GM04504 (cell line): ENCODE data around the gene OGFOD2.

Source experiments
- DNase-seq: peaks from one replicate; pipeline ENCODE4 v3.0.0-alpha.2; 2012; ENCODE audit warnings: low read depth

Gene OGFOD2

DNA sequence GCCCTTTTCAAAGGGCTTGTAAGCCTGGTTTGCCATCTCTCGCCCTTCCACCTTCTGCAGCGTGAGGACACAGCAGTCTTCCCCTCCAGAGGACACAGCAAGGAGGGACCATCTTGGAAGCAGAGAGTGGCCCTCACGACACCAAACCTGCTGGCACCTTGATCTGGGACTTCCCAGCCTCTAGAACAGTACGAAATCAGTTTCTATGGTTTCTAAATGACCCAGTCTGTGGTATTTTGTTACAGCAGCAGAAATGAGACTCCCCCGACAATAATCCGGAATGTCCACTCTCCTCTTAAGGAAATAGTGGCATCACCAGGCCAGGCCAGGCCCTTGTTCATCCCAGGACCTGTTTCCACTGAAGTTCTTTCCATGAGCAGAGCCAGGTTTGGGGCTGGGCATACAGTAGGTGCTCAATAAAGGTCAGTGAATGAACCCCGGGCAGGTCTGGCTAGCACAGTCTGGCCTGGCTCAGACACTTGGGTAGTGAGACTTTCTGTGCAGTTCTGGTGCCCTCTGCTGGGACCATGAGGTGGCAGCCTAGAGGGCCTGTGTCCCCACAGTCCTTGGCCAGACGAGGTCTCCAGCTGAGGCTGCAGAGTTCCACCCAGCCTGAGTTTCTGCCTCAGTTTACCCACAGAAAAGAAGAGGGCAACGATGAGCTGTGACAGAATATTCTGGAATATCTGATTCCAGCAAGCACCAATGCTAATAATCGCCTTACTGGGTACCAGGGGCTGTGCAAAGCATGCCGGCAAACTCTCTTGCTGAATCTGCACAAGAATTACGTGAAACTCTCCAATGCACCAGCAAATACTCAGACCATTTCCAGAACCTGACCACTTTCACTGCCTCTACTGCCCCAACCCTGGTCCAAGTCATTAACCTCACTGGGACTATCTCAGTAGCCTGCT, 22.8 kb upstream of the OGFOD2 start:
- DNase-seq = no peak

DNA sequence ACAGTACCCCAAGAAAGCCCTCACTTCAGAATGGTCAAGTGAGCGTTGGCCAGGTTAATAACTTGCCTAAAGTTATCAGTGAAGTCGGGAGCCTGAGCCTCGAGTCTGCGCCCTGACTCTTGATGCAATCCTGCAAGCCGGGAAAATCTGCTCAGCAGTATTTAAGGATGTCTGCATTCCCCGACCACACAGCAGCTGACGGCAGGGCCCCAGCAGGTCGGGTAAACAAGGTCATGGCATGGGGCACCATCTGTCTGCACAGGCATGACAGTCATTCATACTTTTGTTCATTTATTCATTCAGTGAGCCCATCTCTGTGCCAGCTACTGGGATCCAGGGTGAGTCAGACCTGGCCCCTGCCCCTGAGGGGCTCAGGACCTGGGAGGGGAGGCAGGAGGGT, 19.9 kb upstream of the OGFOD2 start:
- no peak for DNase-seq

DNA sequence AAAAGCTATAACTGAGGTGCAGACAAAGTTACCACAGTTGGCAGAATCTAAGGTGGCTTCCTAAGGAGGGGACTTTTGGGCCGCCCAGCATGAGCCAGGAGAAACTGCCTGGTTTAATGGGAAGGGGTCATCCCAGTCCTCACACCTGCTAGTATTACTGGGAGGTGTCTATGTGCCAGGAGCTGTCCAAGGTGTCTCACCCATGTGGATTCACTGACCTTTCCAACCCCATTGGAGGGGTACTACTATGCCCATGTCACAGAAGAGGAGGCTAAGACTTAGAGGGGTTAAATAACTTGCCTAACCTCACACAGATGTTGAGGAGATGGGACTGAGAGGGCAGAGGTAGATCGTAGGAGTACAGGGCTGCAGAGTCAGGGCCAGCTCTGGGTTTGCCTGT, 19.0 kb upstream of the OGFOD2 start:
- no peak for DNase-seq

DNA sequence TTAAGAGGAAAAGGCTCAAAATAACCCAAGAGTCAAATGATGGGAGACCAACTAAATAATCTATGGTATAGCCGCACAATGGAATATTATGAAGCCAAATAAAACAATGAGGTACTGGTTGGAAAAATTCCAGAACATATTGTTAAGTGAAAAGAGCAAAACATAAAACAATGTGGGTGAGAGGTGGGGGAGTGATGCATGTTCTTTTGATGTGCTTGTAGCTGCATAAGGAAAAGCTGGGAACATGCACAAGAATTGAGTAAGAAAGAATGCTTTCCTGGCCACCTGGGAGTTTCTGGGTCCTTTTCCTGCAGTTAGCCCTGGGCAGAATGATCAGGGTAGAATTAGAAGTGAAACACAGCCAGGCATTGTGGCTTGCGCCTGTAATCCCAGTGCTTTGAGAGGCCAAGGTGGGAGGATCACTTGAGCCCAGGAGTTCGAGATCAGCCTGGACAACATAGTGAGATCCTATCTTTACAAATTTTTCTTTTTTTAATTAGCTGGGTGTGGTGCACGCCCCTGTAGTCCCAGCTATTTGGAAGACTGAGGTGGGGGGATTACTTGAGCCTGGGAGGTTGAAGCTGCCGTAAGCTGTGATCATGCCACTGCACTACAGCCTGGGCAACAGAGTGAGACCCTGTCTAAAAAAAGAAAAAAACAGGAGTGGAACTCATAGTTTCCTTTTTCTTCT, 16.7 kb upstream of the OGFOD2 start:
- no peak for DNase-seq

DNA sequence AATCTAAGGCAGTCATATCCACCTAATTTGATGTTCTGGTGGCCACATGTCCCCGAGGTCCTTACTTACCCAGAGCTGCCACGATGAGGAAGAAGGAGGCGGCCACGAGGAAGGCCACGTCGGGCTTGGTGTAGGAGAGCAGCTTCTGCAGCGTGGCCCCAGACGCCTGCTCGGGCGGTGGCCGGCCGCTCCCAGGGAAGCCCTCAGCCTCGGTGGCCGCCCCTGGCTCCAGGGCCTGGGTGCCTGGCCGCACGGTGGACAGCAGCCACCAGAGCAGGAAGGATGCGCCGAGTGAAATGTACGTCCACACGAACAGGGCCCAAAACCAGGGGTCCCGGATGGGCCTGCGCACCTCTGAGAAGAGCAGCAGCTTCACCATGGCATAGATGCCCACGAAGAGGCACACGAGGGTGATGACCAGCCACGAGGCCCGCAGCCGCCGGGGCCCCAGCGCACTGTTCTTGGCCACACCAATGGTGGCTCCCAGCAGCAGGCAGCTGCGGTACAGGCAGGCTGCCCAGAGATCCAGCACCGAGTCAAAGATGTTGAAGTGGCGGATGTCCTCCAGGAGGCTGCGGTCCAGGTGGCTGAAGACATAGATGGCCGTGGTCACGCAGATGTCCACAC, 15.4 kb upstream of the OGFOD2 start:
- no peak for DNase-seq

DNA sequence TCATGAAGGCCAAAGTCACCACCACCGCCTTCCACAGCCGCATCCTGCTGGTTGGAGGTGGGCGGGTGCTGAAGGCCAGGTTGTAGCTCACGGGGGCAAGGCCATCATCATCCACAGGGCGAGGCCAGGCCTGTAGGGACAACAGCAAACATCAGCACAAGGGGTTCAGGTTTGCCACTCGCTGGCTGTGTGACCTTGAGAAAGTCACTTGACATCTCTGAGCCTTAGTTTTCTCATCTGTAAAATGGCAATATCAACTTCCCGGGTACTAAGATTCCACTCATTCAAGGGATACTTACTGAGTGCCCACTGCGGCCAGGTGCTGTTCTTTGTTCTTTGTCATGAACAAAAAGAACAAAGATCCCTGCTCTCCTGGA, 14.9 kb upstream of the OGFOD2 start:
- DNase-seq = no peak

DNA sequence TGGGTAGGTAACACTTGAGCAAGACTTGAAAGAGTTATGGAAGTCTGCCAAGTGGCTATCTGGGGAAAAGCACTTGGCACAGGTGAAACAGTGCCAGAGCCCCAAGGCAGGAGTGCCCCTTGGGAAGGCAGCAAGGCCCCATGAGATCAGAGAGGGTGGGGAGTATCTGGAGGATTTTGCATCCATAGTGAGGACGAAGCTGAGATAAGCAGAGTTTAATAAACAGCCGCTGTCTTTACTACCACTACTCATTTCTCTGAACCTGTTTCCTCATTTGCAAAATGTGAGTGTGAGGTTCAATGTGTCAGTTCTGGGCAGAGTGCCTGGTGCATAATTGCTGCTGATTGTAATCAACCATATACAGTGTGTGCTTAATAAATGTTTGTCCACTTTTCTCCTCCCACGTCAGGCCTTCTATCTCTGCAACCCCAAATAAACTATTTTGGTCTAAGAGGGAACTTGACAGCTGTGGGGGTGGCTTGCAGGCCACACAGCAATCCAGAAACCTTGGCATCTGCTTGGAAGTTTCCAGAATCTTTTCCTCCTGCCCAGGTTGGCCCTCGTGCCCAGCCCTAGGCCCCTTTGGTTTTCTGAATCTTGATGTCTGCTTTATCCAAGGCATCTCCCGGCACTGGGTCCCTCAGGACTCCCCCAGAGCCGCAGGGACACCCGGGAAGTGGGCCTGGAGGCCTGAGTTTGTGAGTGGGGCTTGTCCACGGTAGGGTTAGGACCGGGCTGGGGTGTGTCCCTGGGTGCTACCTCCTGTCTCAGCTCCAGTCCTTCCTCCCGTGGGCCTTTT, 13.3 kb upstream of the OGFOD2 start:
- no peak for DNase-seq

DNA sequence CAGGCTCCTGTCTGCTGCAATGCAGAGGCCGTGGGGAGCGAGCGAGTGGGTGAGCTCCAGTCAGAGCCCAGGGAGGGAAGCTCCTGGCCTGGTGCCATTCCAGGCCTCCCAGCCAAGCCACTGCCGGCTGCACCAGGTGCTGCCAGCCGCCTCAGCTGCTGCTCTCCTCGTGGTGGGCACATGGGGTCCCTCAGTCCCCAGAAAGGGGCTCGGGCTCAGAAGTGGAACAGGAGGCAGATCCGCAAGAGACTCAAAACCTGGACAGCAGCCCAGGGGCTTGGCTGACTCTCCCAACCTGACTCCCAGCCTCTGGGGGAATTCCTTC, 11.1 kb upstream of the OGFOD2 start:
- no peak for DNase-seq

DNA sequence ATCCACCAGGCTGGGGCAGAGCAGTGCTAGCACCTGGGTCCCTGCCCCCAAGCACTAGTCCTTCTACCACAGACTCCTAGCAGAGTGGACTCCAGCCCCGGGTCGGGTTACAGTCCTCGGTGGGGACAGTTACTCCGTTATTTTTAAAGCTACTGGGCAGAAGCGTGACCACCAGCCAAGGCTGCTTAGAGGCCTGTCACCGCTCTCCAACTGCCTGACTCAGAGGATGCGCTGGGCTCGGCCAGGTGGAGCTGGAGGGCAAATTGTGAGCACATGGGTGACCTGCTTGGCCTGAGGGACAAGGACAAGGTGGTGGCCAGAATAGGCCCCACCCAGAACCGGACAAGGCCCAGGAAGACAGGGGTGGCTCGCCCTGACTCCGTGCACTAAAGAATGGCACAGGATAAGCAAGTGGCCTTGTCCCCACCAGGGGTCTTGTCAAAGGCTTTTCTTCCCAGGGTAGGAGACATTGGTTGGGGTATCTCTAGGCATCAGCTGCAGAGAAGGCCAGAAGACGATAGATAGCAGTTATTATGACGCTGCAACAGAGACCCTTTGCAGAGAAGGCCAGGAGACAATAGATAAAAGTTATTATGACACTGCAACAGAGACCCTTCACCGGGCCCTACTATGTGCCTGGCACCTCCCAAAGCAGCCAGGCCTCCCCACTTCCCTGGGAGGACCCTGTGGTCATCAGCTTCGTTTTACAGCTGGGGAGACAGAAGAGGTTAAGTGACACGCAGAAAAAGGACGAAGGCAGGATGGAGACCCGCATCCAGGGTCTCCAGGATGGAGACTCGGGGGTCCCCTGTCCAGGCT, 10.4 kb upstream of the OGFOD2 start:
- no peak for DNase-seq

DNA sequence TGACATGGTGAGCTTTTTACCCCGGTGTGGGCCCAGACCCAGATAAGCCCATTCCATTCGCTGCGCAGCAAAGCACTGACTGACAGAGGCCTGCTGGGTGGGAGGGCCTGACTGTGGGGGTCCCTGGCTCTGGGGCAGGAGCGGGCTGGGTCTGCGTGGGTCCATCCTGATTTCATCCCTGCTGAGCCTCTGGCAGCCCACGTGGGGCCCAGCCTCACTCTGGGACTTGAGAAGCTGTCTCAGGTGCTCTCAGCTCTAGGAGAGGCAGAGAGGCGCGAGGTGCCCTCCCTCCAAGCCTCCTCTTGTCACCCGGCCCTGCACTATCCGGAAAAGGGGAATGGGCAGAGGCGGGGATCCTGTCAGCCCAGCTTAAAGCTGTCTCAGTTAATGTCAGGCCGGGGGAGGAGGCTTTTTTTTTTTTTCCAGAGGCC, 9.7 kb upstream of the OGFOD2 start:
- DNase-seq = no peak

DNA sequence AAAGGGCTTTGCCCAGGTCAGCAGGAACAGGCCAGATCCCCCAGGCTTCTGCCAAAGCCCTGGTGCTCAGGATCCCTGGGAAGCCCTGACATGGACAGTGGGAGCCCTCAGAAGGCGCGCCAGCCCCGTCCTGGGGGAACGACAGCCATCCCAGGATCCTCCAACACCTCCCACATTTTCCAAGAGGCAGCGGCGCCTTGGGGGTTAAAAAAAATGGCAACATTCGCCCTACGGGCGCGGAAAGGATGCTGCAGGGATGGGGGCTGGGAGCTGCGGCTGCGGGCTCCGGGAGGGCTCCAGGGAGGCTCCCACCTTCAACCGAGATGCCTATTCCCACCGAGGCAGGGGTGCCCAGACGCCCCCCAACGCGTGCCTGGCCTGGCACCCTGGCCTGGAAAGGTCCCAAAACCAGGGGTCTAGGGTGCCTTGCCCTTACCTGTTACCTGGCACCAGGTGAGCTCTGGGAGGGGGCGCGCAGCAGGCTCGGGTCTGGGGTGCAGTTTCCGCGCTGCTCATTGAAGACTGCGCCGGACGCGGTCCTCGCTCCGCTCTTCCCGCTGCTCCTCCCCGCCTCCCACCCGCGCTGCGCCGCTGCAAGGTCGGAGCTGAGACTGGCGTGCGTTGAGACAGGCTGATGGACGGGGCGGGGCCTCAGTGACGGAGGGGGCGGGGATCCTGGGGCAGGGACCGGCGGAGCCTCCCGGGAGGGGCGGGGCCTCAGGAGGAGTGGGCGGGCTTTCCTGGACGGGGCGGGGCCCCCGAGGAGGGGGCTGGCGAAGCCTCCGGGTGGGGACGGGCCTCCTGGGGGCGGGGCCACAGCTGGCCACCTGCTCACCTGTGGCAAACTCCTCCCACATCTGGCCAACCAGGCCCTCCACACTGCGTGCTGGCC, 8.9 kb upstream of the OGFOD2 start, which contains the start of gene ABCB9:
Gene ABCB9, minus strand, starts transcription at position 613 of the 892 bp plus-strand sequence. CDS start 6,228 bp downstream, outside the sequence.
- peak; percentile 68 for DNase-seq

DNA sequence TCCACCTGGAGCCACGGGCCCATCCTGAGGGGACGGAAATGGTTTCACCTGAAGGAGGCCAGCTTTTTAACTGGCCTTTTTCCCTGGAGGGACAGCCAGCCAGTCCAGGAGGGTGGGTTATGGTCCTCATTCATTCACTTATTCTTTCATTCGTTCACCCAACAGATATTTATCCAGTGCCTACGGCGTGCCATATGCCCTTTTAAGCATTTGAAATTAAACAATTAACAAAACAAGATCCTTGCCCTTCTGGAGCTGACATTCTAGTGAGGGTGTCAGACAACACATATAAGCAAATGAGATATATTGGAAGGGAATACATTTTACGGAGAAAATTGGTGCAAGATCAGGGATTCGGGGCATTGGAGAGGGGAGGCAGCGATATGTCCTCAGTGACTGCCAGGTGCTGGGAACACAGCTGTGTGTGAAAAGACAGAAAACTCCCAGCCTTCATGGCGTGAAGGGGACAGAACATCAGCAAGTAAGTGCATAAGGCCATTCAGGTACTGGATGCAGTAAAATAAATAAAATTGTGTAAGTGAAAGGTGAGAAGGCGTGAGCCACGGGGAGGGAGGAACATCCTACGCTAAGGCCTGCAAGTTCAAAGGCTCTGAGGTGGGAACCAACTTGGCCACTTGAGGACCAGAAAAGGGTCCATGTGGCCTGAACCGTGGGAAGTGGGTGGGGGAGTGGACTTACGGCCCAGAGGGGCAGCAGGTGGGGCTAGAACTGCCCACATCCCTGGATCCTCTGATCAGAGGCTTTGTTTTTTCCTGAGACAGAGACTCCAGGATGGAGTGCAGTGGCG, 8.1 kb upstream of the OGFOD2 start:
- no peak for DNase-seq

DNA sequence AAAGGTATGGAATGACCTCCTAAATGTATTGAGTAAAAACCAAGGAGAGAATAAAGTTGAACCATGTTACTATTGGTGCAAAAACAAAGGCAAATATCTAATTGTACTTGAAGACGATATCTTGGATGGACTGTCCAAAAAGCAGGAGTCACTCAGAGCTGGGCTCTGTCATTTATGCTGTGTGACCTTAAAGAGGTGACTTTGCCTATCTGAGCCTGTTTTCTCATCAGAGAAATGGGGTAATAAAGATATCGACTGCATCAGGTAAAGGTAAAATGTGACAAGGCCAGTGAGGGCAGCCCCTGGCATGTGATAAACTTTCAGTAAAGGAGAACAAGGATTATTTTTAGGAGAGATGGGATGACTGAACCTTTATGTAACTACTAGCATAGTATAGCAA, 6.9 kb upstream of the OGFOD2 start:
- DNase-seq = no peak

DNA sequence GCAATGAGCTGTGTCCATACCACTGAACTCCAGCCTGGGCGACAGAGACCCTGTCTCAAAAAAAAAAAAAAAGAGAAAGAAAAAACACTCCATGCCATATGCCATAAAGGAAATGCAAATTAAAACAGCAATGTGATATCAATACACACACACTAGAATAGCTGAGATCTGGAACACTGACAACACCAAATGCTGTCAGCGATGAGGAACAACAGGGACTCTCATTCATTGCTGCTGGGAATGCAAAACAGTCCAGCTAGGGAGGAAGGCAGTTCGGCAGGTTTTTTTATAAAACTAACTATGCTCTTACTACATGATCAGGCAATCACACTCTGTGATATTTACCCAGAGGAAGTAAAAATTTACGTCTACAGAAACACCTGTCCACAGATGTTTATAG, 5.4 kb upstream of the OGFOD2 start:
- no peak for DNase-seq

DNA sequence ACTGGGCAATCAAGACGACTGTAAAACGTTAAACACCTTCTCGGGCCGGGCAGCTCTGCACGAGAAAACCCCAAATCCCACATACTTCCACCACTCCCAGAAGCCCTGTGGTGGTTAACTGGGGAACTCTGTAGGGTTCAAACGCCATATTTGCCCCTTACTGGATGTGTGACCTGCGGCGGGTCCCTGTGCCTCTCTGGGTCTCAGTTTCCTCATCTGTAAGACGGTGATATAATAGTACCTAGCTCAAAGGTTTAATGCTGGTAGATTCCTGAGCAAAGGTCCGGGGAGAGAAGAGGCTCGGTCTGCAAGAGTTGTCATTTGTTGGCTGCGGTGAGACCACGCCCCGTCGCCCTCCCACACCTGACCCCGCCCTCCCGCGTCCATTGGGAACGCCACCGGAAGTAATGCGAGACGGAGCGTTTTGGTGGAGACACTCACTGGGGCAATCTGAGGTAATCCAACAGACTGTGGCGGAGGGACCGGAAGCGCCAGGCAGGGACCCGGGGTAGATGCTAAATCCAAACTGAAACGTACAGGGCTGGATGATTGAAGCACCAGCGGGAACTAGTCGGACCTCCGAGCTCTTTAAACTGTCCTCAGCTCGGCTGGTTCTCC, 661 bp upstream of the OGFOD2 start:
- DNase-seq = peak; percentile 98

DNA sequence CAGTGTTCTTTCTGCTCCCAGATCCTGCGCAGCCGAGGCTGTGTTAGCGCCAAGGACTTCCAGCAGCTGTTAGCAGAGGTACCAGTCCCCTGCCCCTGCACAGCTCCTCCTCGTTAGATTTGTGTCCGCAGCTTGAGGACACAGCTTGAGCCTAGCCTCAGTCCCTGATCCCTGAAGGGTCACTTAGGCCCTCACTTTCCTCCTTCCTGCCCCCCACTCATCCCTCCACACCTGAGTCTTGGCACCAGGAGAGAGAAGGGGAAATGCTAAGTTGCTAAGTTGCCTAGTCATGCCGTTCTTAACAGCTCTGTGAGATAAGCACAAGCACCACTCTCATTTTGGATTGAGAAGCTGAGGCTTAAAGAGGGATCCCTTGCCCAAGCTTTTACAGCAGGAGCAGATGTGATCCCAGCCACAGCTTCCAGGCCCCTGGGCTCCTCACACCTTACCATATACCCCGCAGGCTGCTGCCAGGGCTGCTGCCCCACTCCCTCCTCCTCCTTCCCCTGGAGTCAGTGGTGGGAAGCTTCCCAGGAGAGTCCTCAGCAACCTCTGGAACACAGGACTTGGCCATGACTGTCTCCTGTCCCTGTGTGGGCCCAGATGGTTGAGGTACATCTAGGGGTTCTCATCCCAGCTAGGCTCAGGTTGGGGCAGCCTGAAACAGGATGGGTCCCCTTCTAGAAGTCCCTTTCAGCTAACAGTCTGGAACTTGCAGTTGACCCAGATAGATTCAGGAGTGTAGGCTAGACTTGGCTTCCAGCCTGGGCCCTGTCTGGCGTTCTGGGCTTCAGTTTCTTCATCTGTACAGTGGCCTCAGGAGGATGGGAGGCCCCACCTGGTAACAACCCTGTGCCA, 975 bp downstream of the OGFOD2 start:
- no peak for DNase-seq

DNA sequence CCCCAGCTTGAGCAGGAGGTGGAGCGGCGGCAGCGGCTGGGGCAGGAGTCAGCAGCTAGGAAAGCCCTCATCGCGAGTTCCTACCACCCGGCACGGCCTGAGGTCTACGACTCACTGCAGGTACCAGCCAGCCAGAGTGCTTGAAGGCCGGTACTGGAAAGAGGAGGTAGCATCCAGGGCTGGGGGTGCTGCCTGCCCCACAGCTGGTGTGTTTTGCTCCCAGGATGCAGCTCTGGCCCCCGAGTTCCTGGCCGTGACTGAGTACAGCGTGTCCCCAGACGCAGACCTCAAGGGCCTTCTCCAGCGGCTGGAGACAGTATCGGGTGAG, 1.6 kb downstream of the OGFOD2 start:
- DNase-seq = no peak

DNA sequence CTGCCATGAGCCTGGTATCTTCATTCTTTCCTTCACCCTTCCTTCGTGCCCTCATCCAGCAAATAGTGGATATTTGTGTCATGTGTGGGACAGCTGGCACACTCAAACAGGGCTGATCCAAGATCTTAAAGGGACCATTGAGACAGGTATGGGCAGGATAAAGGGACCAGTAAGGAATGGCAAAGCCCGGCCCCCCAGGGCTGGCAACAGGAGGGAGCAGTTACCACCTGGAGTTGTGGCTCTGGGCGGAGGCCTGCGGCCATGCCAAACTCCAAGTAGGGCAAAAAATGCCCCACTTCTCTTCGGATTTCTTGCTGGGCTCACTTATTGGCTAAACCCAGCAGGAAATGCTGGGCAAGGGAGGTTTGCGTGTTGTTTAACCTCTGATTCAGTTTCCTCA, 2.1 kb downstream of the OGFOD2 start:
- no peak for DNase-seq
